Left forelimb (tissue), 1 donor: Measurements from ENCODE around the gene CKS1B.

Experiments used
- DNase-seq: peaks from one replicate; pipeline ENCODE4 v3.0.0-alpha.2; 2018; ENCODE audit warnings: low spot score

CKS1B gene

DNA sequence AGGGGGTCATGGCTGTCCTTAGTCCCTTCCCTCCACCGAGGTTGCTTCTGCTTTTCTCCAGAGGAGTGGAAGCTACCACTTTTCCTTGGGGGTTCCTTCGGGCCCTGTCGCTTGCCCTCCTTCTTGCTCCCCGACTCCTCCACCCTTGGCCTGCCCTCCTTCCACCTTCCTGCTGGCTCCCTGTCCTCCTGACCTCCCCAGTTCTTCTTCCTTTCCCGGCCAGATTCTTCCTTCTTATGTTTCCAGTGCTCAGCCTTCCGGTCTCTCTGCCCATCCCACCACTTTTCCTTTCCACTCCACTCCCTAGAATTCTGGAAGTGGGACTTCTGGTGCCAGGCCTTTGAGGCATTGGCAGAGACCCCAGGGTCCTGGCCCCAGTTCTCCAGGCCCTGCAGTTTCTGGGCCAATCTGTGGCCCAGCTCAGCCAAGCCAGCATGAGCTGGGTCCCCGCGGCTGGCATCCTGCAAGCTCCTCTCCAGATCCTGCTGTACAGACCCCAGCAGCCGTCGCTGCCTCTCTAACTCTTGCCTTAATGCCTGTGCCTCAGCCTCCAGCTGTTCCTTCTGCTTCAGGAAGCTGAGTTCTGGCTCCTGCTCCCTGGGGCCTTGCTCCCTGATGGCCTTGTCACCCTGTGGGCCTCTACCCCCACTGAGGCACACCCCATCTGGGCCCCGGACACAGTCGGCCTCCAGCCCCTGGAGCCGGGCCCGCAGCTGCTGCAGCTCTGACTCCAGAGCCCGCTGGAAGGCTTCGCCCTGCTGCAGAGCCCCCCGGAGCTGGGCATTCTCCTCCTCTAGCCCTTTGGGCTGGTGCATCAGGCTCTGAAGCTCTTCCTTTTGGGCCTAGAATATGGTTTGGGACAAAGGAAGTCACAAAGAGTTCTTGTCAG lies 28.3 kb upstream of the CKS1B start:
- DNase-seq = no peak

DNA sequence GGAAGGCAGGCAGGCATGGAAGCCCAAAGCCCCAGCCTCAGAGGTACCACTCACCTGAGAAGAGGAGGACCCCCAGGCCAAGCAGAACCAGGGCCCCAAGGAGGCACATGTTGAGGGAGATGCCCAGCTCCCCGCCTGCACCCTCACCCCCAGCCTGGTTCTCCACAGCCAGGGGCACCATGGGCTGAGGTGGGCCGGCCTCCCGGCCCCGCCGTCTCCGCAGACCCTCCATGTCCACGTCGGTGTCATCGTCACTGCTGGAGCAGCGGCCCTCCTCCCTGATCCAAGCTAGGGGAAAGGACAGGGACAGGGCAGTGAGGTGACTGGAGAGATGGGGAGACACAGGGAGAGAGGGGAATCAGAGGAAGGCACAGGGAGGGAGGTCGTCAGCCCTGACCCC lies 26.4 kb upstream of the CKS1B start:
- DNase-seq = no peak

DNA sequence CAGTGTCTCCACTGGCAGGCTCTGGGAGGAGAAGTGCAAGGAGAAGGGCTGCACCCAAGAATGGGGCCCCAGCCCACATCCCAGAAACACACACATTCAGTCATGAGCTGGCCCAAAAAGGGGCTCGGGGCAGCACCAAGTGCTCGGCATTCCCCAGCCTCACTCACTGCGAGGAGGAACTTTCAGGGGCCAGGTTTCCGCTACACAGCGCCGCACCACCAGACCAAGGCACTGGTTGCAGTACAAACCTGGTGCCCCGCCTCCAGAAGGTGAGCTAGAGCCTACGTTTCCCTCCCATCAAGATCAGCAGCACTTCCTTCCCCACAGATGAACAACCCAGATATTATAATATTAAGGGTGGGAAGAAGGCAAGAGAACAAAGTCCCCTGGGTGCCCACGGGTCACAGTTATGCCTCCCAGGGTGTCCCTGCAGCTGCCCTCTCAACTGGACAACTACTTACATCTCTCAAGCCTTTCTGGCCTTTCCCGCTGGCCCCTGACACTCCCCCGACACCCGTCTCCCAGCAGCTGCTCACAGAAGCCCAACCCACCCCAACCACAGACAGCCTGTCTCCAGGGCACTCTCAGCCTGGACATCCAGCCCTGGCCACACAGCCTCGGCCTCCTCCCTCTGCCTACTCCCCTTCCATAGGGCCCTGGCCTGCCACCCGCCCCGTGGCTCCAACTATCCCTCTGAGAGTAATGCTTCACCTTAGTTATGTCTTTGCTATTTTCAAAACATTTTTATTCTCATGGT lies 22.4 kb upstream of the CKS1B start:
- DNase-seq = no peak

DNA sequence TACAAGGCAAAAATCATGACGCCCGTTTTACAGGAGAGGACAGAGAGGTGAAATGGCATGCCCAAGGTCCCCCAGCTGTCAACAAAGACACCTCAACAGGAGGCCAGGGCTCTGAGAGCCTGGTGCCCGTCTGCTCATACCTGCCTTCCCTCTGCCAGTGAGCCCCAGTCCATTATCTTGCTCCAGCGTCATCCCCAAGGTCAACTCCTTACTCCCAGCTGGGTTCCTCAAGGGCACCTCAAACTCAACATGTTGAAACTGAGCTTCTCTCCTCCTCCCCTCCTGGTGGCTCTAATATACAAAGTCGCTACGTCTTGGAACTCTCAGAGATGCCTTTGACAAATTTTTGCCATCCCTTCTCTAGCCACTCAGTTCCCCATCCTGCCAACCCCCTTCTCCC lies 21.8 kb upstream of the CKS1B start:
- DNase-seq = no peak

DNA sequence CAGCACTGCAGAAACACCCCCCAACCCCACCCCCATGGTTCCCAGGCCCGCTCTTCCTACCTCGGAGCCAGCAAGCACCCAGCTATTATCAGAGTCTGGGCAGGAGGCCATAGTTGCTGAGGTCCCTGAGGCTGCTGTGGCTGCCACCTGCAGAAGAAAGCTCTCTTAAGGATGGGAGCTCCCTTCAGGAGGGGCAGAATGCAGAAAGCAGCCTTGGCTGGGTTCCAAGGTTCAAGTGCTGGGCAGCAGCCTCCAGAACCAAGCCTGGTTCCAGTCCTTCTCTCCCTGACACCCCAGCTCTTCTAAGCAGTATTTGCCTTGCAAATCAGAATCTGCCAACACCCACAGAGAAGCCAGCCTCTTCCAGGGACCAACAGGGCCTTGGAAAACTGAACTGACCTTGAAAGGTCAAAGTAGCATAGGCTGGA lies 20.9 kb upstream of the CKS1B start:
- no peak for DNase-seq

DNA sequence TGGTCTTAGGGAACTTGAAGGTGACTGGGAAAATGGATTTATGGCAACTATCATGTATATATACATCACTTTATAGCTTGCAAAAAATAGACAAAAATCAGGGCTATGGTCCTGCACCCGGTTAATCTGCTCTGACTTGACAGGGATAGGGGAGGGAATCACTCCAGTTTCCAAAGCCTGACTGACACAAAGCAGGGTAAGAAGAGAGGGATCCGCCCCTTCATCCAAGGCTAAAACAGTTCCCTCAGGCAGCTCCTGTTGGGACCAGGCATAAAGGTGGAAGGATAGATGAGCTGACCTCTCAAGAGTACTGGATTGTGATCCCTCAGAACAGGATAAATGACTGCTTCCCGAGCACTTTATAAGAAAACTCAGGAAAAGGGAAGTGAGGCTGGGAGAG lies 19.9 kb upstream of the CKS1B start:
- no peak for DNase-seq

DNA sequence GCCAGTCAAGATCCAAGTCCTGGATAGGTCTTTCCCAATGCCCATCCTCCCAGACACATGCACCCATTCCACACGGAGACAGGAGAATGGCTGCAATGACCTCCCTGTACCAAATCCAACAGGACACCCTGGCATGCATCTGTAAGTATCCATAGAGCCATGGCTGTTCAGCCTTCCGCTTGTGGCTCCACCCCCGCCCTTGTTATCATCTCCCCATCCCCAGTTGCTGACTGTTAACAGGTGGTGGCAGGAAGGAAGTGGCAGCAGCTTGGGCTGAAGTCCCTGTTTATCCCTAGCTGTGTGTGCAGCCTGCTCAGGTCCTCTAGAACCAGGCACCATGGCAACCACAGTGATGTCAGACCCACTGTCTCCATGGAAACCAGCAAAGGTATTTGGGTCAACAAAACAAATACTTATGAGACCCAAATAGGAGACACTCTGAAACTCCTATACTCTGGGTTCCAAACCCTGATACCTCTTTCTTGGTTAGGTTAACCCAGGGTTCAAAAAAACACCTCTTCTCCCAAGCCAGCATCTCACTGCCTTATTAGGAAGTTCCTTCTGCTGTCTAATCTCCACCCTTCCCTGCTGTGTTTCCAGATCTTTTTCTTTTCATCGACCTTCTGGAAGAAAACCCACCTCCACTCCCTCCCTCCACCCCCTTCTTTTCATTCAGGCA lies 19.3 kb upstream of the CKS1B start:
- DNase-seq = no peak

DNA sequence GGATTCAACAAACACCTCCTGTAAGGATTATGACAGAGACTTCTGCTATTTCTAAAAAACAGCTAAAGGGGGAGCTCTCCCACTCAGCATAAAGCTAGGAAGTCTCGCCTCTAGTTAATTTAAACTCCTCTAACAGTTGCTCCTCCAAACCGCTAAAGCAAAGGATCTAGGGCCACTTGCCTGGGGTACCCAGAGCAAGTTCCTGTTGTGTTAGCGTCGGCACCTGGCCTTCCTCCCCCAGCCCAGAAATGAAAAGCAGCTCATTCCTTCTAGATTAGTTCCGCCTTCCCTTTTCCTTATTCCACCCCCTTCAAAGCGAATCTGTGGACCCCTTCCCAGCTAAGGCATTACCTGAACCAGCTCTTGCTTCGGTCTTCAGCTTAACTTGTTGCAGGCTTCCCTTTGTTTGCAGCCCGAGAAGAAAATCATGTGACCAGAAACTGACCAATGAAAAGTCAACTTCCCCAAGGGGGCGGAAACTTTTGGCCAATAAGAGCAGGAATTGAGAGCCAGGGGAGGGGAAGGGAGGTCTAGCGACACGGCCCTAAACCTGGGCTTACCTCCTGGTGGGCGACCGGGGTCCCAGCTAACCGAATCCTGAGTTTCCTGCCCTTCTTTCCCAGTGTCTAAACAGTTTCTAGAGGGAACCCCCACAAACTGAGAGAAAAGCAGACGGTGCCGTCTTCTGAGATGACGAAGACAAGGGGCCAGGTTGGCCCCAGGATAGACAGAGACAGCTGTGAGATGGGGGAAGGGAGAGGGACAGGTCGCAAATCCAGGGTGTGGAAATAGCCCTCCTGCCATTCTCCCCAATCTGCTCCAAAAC lies 18.6 kb upstream of the CKS1B start, which contains the start of gene PBXIP1:
Gene PBXIP1 (minus strand): TSS at position 382 of the 826 bp plus-strand sequence. CDS start 2,378 bp downstream, outside the sequence.
- peak; percentile 90 for DNase-seq

DNA sequence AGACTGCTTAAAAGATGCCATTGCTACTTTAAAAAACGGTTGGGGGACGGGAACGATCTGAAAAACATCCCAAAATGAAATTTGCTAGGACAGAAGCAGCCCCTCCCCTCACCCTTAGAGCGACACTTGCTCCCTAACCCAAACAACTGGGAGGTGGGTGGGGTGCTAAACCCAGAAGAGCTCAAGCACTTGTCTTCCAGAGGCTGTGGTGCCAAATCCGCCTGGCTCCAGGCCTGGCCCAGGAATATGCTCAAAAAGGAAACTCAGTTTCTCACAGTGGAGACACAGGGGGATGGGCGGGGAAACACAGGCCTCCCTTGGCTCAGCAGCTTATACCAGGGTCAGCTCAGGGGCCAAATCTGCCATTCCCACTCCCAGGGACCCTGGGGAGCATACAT lies 17.9 kb upstream of the CKS1B start:
- DNase-seq = no peak

DNA sequence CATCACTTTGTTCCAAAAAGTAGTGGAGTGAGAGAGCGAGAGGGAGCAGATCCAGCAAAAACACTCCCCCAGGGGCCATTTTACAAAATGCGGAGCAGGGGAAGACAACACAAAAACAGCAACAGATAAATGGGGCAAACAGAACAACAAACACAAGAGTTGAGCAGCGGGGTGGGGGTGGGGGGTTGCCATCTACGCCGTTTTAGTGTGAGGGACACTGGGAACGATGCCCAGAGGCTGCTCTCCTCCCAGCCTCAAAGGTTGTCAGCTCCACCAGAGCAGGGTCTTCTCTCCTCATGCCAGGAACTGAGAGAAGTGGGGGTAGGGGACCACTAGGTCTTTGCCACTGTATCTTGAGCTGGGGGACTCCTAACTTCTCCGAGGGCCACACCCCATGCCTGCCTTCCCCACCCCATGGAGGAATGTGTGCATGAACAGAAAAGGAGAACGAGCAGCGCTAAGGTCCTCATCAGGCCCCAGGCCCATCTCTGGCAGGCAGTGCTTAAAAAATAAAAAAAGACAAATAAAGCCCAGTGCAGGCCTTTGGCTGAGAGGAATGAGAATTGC lies 17.3 kb upstream of the CKS1B start:
- DNase-seq = no peak

DNA sequence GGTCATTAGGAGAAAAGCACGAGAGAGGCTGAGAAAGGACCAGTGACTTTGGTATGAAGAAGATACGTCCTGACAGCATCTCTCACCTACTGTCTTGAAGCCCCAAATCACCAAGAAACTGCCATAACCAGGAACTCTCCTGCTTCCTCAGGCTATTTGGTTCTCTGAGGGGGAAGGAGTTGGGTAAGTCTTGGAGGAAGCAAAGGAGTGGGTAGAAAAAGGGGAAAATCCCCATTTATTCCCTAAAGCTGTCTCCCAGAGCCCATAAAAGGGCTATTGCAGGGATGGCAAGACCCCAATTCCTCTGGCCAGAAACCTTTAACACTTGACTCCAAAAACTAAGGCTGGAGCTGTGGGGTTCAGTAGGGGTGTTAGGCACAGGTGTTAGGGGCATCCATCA lies 16.4 kb upstream of the CKS1B start:
- no peak for DNase-seq

DNA sequence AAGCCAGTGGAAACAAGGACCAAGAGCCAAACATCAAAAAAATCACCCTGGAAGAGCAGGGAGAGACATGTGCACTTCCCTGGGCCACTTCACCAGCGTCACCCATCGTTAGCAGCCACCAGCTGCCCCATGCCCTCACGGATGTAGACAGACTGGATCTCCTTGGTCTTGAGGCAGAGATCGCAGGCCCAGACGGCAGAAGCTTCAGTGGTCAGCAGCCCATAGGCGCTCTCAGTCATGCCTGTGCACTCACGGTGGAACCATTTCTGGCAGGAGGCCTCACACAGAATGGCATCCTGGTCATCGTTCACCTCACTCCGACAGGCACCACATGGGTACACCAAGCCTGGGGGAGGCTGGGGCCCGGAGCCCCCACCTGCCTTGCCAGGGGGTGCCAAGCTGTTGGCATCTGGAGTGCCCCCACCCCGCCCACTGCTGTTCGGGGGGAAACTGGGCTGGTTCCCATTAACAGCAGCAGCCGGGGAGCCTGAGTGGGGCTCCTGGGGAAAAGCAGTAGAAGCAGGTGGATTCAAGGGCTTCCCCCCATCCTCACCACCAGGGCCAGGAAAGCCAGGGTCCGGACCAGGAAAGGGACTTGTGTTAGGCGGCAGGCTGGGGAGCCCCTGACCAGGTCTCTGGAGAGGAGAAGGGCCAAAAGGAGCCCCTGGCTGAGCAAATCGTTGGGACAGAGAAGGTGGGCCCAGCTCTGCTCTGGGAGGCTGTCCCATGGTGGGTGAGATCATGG lies 15.6 kb upstream of the CKS1B start:
- DNase-seq = no peak

DNA sequence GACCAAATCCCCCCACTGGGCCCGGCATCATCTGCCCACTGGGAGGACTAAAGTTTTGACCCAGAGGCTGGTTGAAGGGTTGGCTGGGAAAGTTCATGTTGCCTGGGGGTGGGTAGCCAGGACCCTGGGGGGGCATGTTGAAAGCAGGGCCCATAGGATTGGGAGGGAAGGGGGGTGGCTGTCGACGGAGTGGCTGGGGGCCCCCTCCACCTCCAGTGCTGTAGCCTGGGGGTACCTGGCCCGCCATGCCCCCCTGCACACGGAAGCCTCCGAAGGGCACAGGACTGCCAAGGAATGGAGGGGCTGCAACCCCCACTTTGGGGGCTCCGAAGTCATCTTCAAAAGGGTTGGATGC lies 15.1 kb upstream of the CKS1B start:
- no peak for DNase-seq

DNA sequence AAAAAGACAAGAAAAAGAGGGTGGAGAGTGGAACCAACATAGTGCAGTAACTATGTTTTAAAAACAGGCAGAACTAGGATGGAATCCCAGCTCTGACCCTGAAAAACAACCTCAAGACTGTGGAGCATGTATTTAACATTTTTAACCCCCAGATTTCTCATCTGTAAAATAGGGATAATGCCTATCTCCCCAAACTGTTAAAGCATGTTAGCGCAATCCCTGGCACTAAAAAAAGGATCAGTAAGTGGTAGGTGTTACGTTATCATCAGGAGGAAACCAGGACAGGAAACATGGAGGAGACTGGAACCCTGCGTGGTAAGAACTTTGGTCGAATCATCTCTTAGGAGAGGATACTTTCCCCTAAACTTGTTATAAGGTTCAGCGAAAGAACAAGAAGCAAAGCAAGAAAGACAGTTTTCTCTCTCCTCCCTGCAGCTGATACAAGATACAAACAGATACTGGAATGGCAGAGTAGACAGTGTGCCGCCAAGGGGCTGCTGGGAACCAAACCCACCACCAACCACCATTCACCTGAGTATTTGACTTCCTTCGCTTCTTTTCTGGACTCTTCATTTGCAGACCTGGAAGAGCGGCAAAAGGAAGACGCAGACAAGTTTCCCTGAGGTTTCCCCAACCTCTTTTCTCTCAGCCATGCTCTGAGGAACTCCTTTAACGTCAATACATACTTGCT lies 13.9 kb upstream of the CKS1B start:
- DNase-seq = no peak

DNA sequence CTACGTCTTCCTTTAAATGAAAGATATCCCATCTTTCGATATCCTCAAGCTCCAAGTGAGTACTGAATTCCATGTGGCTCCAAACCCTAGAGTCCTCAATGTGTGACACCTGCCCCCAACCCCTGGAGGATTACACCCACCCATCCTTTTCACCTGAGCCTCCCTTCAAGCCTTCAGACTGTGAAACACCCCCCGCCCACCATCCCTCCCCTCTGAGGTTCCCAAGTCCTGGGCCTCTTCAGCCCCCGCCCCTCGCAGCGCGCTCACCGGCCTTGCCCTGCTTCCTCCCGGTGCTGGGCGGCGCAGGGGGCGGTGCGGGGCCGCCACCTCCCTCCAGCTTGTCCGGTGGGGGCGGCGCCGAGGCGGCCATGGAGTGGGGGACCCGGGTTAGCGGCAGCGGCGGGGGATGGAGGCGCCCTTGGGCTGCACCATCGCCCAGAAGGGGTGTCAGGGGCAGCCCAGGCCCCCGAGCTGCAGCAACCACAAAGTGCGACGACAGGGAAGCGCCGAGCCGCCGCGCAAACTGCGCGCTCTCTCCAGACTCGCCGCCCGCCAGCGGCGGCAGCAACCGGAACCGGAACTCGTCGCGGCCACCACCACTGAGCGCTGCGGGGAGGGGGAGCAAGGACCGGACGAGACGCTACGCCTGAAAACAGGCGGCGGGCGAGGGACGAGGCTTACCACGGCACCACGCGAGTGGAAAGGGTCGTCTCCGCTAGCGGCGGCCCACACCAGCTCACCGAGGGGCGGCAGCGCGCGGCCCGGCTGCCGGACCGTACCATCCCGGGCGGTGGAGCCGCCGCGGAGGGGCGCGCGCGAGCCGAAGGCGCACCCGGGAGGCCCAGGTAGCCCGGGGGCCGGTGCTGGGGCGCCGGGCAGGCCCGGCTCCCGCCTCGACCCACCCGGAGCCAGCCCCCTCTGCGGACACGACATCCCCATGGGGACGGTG lies 13.0 kb upstream of the CKS1B start, which contains the start of gene PYGO2:
Gene PYGO2 (minus strand): TSS at position 576 of the 949 bp plus-strand sequence. CDS start 206 bp downstream, at position 370.
- DNase-seq = peak; percentile 92

DNA sequence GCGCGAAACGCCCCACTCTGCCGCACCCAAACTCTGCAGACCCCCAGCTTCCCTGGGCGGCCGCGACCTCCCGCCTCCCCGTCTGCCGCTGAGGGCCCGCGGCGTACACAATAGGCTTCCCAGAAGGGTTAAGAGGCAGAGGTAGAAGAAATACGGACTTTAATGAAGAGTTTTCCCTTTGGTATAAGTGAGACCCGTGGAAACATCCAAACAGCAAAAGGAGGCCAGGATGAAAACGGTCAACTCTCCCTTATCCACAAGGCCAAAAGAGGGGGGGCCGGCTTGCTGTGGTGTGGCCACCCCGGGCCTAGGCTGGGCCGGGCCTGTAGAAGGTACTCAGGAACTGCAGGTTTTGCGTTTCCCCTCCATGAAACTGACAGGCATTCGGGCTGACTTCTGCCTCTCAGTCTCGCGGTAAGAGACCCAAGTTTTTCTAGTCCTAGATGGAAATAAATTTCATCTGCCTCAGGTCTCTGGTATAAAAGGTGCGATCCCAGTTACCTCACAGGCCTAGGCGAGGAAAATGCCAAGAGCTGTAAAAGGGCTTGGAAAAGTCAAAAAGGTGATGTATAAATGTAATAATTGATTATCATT lies 12.2 kb upstream of the CKS1B start:
- no peak for DNase-seq

DNA sequence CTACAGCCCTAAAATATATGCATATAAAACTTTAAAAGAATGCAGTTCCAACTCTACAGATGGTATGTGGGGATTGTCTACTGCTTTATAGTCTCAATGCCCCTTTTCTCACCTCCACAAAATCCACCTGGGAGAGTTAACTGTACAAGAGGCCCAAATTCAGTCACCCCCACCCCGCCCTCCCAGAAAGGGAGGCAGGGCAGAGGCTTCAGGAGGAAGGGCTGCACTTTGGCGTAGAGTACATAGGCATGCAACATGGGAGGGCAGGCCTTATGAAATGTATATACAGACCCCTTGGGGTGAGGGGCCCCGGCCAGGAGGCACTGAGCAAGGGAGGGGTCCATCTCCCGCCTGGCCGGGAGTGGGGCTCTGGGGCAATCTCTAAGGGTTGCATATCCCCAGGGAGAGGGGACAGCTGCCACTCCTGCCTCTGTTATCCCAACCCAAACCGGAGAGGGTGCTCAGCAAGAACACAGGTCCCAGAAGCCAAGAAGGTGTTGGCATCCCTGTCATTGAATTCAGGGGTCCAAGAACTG lies 11.6 kb upstream of the CKS1B start:
- no peak for DNase-seq

DNA sequence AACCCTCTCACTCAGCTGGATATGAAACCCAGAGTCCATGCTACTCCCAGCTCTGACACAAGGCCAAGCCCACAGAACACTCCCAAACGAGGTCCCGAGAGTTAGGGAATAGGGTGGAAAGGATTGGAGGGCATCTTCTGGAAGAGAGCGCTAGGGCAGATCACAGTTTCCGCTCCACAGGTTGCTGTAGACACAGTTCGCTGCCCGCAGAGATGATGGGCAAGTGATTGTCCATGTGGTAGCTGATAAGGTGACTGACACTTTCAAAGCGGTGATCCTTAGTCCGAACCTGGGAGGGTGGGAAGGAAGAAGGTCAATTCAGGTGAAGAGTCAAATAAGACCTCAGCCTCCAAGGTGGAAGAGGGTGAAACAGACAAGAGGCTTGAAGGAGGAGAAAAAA lies 10.8 kb upstream of the CKS1B start:
- no peak for DNase-seq
